Measurements from ENCODE around the gene ZNF423. TPM values are rescaled to one million over a fixed set of nuclear protein-coding genes. Genes with fewer than 3 reads are reported as not detected.

ZNF423 gene
- total and polyA plus RNA-seq, 2 experiments from 2014 or later, result 14.9 to 41.8 TPM

DNA sequence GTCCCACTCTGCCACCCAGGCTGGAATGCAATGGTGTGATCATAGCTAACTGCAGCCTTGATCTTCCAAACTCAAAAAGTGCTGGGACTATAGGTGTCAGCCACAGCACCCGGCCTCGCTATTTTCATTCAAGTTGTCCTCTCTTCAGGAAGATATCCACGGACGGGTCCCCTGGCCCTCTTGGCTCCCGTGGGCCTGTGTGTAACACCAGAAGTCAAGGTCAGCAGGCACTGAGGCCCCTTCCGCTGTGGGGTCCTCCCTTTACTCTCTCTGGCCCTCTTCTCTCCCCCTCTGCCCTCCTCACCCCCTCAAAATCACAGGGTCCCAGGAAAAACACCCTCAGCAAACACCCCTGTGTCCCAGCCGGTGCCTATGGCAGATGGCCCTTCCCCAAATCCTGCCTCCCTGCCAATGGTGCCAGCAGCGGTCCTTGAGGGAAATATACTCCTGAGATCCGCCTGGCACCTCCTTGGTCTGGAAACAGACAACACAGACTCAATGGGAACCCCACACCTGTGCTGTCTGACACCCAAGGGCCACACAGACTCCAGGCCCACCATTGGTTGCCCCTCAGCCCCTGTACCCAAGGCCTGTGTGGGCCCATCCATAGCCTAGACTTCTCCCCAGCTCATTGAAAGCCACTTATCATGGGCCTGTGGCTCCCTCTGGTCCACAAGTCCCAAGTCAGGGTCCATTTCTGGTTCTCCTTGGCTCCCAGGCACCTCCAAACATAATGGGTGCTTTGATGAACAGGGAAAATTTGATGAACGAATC lies 221.5 kb downstream of the ZNF423 start:
- H3K9me2 ChIP-seq (ENCODE audit: insufficient read depth), result 0 out of 2 replicates have a peak, but pooled peaks cover 2% of the 10 kb centered on the region
- peaks cover 34% of the 10 kb centered on the region for H3K36me3 Mint-ChIP-seq (ENCODE audit: low read depth)
- H3K36me3 ChIP-seq (ENCODE audit: insufficient read depth), result no peaks in the 10 kb centered on the region
- no peaks in the 10 kb centered on the region for H3K4me1 ChIP-seq (ENCODE audit: insufficient read depth)
- ATAC-seq (no peak), DNase-seq (ENCODE audit: low spot score) (no peak)
- no peak overlapping the region for H3K4me2 ChIP-seq
- no peak overlapping the region for H3K27ac ChIP-seq (ENCODE audit: low read depth)
- no peaks in the 10 kb centered on the region for H3K79me2 ChIP-seq (replicated peaks; ENCODE audit: insufficient read depth)
- H3K4me3 ChIP-seq, result no peak overlapping the region
- H3F3A ChIP-seq (replicated peaks; ENCODE audit: low read depth), result no peaks in the 10 kb centered on the region
- TF ChIP-seq ZNF114 (CRISPR knock-in tag; IDR thresholded peaks at IDR 0.05) (no peak), CTCF (conservative IDR thresholded peaks at IDR 0.05; ENCODE audit: low read depth in 2 of 2) (no peak), JUNB (IDR thresholded peaks at IDR 0.05; ENCODE audit: unreplicated experiment) (no peak), EZH2 (IDR thresholded peaks at IDR 0.05; ENCODE audit: low read depth, unreplicated experiment) (no peak), CREB1 (CRISPR knock-in tag; IDR thresholded peaks at IDR 0.05; ENCODE audit: low read depth) (no peak), NANOG (IDR thresholded peaks at IDR 0.05; ENCODE audit: borderline replicate concordance) (no peak), POLR2AphosphoS5 (IDR thresholded peaks at IDR 0.05; ENCODE audit: low read depth) (no peak), EZH2phosphoT487 (IDR thresholded peaks at IDR 0.05; ENCODE audit: unreplicated experiment) (no peak), ETS1 (IDR thresholded peaks at IDR 0.05) (no peak), ZNF331 (CRISPR knock-in tag; IDR thresholded peaks at IDR 0.05; ENCODE audit: low read depth) (no peak), STAT1 (IDR thresholded peaks at IDR 0.05; ENCODE audit: unreplicated experiment) (no peak)
- TF ChIP-seq, protein P1, sequence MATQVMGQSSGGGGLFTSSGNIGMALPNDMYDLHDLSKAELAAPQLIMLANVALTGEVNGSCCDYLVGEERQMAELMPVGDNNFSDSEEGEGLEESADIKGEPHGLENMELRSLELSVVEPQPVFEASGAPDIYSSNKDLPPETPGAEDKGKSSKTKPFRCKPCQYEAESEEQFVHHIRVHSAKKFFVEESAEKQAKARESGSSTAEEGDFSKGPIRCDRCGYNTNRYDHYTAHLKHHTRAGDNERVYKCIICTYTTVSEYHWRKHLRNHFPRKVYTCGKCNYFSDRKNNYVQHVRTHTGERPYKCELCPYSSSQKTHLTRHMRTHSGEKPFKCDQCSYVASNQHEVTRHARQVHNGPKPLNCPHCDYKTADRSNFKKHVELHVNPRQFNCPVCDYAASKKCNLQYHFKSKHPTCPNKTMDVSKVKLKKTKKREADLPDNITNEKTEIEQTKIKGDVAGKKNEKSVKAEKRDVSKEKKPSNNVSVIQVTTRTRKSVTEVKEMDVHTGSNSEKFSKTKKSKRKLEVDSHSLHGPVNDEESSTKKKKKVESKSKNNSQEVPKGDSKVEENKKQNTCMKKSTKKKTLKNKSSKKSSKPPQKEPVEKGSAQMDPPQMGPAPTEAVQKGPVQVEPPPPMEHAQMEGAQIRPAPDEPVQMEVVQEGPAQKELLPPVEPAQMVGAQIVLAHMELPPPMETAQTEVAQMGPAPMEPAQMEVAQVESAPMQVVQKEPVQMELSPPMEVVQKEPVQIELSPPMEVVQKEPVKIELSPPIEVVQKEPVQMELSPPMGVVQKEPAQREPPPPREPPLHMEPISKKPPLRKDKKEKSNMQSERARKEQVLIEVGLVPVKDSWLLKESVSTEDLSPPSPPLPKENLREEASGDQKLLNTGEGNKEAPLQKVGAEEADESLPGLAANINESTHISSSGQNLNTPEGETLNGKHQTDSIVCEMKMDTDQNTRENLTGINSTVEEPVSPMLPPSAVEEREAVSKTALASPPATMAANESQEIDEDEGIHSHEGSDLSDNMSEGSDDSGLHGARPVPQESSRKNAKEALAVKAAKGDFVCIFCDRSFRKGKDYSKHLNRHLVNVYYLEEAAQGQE (IDR thresholded peaks at IDR 0.05; ENCODE audit: unreplicated experiment), result no peak
- TF ChIP-seq, protein P2, sequence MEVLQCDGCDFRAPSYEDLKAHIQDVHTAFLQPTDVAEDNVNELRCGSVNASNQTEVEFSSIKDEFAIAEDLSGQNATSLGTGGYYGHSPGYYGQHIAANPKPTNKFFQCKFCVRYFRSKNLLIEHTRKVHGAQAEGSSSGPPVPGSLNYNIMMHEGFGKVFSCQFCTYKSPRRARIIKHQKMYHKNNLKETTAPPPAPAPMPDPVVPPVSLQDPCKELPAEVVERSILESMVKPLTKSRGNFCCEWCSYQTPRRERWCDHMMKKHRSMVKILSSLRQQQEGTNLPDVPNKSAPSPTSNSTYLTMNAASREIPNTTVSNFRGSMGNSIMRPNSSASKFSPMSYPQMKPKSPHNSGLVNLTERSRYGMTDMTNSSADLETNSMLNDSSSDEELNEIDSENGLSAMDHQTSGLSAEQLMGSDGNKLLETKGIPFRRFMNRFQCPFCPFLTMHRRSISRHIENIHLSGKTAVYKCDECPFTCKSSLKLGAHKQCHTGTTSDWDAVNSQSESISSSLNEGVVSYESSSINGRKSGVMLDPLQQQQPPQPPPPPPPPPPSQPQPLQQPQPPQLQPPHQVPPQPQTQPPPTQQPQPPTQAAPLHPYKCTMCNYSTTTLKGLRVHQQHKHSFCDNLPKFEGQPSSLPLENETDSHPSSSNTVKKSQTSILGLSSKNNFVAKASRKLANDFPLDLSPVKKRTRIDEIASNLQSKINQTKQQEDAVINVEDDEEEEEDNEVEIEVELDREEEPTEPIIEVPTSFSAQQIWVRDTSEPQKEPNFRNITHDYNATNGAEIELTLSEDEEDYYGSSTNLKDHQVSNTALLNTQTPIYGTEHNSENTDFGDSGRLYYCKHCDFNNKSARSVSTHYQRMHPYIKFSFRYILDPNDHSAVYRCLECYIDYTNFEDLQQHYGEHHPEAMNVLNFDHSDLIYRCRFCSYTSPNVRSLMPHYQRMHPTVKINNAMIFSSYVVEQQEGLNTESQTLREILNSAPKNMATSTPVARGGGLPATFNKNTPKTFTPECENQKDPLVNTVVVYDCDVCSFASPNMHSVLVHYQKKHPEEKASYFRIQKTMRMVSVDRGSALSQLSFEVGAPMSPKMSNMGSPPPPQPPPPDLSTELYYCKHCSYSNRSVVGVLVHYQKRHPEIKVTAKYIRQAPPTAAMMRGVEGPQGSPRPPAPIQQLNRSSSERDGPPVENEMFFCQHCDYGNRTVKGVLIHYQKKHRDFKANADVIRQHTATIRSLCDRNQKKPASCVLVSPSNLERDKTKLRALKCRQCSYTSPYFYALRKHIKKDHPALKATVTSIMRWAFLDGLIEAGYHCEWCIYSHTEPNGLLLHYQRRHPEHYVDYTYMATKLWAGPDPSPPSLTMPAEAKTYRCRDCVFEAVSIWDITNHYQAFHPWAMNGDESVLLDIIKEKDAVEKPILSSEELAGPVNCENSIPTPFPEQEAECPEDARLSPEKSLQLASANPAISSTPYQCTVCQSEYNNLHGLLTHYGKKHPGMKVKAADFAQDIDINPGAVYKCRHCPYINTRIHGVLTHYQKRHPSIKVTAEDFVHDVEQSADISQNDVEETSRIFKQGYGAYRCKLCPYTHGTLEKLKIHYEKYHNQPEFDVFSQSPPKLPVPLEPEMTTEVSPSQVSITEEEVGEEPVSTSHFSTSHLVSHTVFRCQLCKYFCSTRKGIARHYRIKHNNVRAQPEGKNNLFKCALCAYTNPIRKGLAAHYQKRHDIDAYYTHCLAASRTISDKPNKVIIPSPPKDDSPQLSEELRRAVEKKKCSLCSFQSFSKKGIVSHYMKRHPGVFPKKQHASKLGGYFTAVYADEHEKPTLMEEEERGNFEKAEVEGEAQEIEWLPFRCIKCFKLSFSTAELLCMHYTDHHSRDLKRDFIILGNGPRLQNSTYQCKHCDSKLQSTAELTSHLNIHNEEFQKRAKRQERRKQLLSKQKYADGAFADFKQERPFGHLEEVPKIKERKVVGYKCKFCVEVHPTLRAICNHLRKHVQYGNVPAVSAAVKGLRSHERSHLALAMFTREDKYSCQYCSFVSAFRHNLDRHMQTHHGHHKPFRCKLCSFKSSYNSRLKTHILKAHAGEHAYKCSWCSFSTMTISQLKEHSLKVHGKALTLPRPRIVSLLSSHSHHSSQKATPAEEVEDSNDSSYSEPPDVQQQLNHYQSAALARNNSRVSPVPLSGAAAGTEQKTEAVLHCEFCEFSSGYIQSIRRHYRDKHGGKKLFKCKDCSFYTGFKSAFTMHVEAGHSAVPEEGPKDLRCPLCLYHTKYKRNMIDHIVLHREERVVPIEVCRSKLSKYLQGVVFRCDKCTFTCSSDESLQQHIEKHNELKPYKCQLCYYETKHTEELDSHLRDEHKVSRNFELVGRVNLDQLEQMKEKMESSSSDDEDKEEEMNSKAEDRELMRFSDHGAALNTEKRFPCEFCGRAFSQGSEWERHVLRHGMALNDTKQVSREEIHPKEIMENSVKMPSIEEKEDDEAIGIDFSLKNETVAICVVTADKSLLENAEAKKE (CRISPR knock-in tag; IDR thresholded peaks at IDR 0.05), result no peak
- peaks cover 2% of the 10 kb centered on the region; the same call in 1 of the 3 replicates for H3K9me3 Mint-ChIP-seq
- H3K27me3 ChIP-seq (ENCODE audit: insufficient read depth), result no peaks in the 10 kb centered on the region
- H3K4me3 Mint-ChIP-seq, result no peak overlapping the region
- peaks cover 17% of the 10 kb centered on the region for H3K4me1 Mint-ChIP-seq
- no peak overlapping the region for H2AFZ ChIP-seq
- H3K27ac Mint-ChIP-seq, result no peak overlapping the region
- no peaks in the 10 kb centered on the region; the same call in 1 of the 2 replicates for H4K20me1 ChIP-seq (replicated peaks; ENCODE audit: insufficient read depth)
- H3K27me3 Mint-ChIP-seq (ENCODE audit: insufficient read depth, low read depth, poor library complexity), result peaks cover 13% of the 10 kb centered on the region
